Mononuclear cell (primary cell): ENCODE results near the gene THADA. TPM values are rescaled to one million over a fixed set of nuclear protein-coding genes. Genes with fewer than 3 reads are reported as not detected.

Experiments used
- H3K27me3 ChIP-seq: 2 replicates; pipeline ENCODE4 v1.6.0; 2011; ENCODE audit warnings: low read length, control low read depth; ENCODE audit not compliant: insufficient read depth
- H3K4me1 ChIP-seq: 2 replicates; pipeline ENCODE4 v1.5.1; 2011; ENCODE audit warnings: mild to moderate bottlenecking, low read length, control low read depth; ENCODE audit not compliant: insufficient read depth
- H3K4me3 ChIP-seq: 2 replicates; pipeline ENCODE4 v1.5.1; 2011; ENCODE audit warnings: mild to moderate bottlenecking, low read length, moderate library complexity
- H3K9me3 ChIP-seq: 2 replicates; pipeline ENCODE4 v1.5.1; 2011; ENCODE audit warnings: low read depth, mild to moderate bottlenecking, control low read depth, low read length
- total RNA-seq: library from RNA; depleted of rRNA; stranded (reverse); fragments of >200 nt; gene quantifications from one replicate; pipeline ENCODE4 v1.2.3, GENCODE V29; 2012

THADA gene
- total RNA-seq, 1 donor = 25.5 TPM

DNA sequence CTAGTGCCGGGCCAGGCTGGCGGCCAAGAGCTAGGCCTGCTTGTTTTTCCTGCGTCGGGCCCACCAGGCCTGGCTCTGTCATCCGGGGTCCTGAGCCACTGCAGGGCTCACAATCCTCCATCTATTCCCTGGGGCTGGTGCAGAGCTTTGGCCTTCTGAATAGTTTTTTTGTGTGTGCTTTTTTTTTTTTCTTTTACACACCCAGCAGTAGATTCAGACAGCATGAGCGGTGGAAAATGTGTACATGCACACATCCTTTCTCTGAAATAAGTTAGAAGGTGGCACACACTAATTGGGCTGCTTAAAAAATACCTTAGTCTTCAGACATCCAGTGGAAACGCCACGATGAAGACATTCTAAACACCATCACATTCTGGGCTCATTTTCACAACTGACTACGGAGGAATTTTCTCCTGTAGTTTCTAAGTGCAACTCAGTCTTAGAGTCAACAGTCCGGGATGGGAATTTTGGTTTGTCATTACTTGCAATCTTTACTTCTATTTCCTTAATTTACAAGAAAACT, 375.5 kb downstream of the THADA start:
- Histone ChIP-seq H3K27me3 (no peaks in the 10 kb centered on the region), H3K4me3 (peak overlapping the region; percentile 99), H3K4me1 (peaks cover 59% of the 10 kb centered on the region)

DNA sequence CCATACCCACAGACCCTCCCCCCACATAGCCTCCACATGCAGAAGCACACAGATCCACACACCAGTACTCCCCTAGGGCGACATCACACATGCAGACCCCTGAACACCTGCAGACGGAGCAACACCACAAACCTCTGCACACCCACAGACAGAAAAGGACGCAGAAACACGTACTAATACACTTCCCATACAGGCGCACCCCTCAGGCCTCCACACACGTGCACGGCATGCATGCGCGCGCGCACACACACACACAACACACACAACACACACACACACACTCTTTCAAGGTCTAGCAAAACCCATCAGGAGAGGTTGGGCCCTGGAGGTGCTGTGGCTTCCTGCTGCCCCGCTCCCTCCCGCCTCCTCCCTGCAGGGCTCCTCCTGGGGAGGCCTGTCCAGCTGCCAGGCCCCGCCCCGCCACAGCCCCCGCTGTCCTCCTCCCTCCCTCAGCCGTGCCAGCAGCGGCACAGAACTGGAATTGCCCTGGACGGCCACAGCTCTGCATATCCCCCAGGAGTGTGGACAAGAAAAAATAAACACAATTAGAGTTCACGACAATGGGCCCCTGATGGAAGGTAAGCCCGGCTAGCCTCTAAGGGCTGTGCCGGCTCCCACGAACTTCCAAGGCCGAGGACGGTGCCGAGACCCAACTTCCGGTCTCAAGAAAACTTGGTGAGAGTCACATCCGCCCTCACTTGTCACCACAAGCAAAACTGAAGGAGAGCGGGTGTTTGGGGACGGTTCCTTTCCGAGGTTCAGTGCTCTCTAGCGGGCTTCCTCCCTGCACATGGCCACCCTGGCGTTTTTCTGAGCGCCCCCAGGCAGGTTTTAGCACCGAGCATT, 376.2 kb downstream of the THADA start:
- Histone ChIP-seq H3K27me3 (no peaks in the 10 kb centered on the region), H3K4me1 (peaks cover 66% of the 10 kb centered on the region), H3K4me3 (peak overlapping the region; percentile 99), H3K9me3 (no peaks in the 10 kb centered on the region)

More for the DNA sequence above, 375.5 kb downstream of the THADA start:
- H3K9me3 ChIP-seq = no peaks in the 10 kb centered on the region

- H3K9me3 ChIP-seq = no peaks in the 10 kb centered on the region
- peaks cover 73% of the 10 kb centered on the region for H3K4me1 ChIP-seq
- peak overlapping the region; percentile 99 for H3K4me3 ChIP-seq
- no peaks in the 10 kb centered on the region for H3K27me3 ChIP-seq
These were observed 377.0 kb downstream of the THADA start for GRCh38 chr2:43218702-43219382.

DNA sequence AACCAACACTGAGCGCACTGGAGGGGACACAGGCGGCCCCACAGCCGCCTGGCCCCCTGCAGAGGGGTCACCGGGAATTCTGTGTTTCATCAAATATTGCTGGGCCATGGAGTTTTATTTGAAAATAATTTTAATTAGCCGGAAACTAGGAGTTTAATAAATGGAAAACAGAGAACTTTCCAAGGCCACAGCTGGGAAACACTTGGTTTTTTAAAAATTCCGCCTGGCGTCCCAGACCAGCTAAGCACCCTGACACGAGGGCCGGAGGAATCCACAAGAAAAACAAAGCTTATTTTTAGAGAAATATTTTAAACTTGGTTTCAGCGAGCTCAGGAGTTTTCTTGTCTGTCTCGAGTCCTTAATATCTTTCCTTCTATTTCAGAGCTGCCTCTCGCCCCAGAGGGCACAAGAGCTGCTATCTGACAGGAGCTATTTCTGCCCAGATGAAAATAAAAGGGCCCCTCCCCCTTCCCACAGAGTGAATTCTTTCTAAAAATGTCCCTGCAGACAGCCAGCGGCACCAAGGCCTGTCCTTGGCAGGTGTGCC, 377.6 kb downstream of the THADA start:
- no peaks in the 10 kb centered on the region for H3K9me3 ChIP-seq
- peak overlapping the region; percentile 99 for H3K4me3 ChIP-seq
- no peaks in the 10 kb centered on the region for H3K27me3 ChIP-seq
- peaks cover 79% of the 10 kb centered on the region for H3K4me1 ChIP-seq

DNA sequence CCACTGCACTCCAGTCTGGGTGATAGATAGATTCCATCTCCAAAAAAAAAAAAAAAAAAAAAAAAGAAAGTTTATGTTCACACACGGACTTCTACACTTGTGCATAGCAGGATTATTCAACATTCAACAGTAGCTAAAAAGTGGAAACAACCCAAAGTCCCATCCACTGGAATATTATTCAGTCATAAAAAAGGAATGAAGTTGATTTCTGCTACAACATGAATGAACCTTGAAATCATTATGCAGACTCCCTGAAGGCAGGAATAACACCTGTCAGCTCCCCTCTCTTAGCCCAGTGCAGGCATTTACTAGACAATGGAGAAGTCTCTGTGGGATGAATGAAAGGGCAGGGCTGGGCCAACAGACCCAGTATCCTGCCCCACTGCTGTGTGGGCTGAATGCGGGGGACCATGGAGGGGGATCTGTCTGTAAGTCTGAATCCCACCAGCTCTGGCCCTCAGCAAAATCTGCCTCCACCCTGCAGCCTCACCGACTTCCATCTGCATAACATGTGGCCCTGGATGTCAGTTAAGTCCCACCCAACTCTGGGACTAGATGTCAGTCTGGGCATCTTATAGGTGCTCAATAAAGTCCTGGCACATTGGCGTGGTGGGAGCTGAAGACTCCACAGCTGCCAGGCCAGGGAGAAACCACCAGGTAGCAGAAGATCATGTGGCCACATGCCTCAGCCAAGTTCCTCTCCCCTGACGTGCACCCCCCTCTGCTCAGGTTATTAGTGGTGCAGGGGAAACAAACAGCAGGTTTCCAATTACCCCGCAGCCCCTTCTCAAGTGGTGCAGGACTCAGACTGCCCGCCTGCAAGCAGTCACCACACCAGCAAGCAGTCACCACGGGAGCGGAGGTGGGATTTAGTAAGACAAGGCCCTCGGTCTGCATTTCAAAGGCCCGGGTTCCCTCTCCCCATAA, 378.3 kb downstream of the THADA start:
- no peaks in the 10 kb centered on the region for H3K9me3 ChIP-seq
- no peak overlapping the region for H3K4me3 ChIP-seq
- H3K27me3 ChIP-seq = no peaks in the 10 kb centered on the region
- H3K4me1 ChIP-seq = peaks cover 87% of the 10 kb centered on the region

- Histone ChIP-seq H3K4me3 (no peak overlapping the region), H3K27me3 (no peaks in the 10 kb centered on the region), H3K9me3 (no peaks in the 10 kb centered on the region), H3K4me1 (peaks cover 90% of the 10 kb centered on the region)
These were observed 379.2 kb downstream of the THADA start for GRCh38 chr2:43216629-43217028.

GRCh38 chr2:43215673-43216255, 380.1 kb downstream of the THADA start:
- no peaks in the 10 kb centered on the region for H3K9me3 ChIP-seq
- H3K4me3 ChIP-seq = no peak overlapping the region
- peaks cover 91% of the 10 kb centered on the region for H3K4me1 ChIP-seq
- no peaks in the 10 kb centered on the region for H3K27me3 ChIP-seq

GRCh38 chr2:43214253-43214652, 381.6 kb downstream of the THADA start:
- Histone ChIP-seq H3K27me3 (no peaks in the 10 kb centered on the region), H3K4me3 (no peak overlapping the region), H3K9me3 (no peaks in the 10 kb centered on the region), H3K4me1 (peaks cover 93% of the 10 kb centered on the region)

DNA sequence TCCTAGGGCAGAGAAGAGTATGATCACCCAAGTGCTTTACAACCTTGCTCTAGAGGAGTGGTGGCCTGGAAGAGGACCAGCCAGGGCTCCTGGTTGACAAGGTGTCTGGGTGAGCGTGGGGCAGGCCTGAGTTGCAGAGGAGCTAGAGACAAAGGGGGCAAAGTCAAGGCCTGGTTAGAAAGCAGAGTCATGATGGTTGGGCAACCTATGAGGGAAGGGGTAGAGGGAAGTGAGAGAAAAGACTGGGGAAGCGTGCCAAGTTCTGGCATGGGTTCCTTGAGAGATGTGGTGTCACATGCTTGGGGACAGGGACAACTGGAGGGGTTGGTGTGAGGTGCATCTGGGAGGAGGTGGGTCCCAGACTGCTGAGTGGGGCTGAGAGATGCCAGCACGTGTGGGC, 382.9 kb downstream of the THADA start:
- Histone ChIP-seq H3K9me3 (no peaks in the 10 kb centered on the region), H3K4me1 (peaks cover 90% of the 10 kb centered on the region), H3K4me3 (no peak overlapping the region), H3K27me3 (no peaks in the 10 kb centered on the region)

DNA sequence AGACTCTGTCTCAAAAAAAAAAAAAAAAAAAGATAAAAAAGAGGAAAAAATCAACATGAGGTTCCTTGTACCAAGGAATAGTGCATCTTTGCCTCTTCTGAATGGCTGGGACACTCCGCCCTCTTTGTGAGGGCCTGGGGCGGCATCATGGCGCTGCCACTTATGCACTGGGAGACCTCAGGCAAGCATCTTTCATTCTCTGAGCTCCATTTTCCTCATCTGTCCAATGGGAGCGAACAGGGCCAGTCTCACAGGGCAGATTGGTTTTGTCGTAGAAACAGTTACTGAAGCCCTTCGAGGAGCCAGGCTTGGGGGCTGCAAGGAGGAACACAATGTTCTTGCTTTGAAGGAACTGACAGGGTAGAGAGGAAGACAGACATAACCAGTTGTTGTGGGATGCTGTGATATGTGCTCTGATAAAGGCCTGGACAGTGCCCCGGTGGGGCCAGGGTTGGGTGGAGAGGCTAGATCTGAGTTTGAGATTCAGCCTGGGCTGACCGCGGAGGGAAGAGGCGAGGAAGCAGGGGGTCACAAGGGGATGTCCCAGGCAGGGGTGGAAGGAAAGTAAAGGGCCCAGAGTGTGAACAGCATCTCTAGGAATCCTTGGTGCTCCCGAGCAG, 383.5 kb downstream of the THADA start:
- H3K4me3 ChIP-seq = no peak overlapping the region
- H3K9me3 ChIP-seq = no peaks in the 10 kb centered on the region
- no peaks in the 10 kb centered on the region for H3K27me3 ChIP-seq
- H3K4me1 ChIP-seq = peaks cover 89% of the 10 kb centered on the region

- H3K4me3 ChIP-seq = no peak overlapping the region
- peaks cover 84% of the 10 kb centered on the region for H3K4me1 ChIP-seq
- H3K27me3 ChIP-seq = no peaks in the 10 kb centered on the region
- H3K9me3 ChIP-seq = no peaks in the 10 kb centered on the region
These were observed 385.2 kb downstream of the THADA start for GRCh38 chr2:43210467-43211303.

DNA sequence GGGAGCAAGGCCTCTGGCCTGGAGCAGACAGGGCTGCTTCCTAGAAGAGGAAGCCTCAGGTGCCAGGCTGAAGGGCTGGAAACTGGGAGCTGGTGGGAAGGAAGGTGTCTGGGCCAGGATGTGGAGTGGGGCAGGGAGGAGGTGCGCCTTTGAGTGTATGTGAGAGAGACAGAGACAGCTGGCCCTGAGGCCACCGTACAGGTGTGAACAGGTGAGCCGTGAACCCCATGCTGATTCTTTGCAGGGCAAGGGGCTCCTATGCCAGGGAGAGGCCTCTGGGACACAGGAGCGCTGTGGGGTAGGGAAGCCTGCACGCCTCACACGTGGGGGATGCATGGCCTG, 385.7 kb downstream of the THADA start:
- H3K4me3 ChIP-seq = no peak overlapping the region
- no peaks in the 10 kb centered on the region for H3K27me3 ChIP-seq
- no peaks in the 10 kb centered on the region for H3K9me3 ChIP-seq
- H3K4me1 ChIP-seq = peaks cover 78% of the 10 kb centered on the region

- H3K27me3 ChIP-seq = no peaks in the 10 kb centered on the region
- H3K9me3 ChIP-seq = no peaks in the 10 kb centered on the region
- H3K4me3 ChIP-seq = no peak overlapping the region
- peaks cover 70% of the 10 kb centered on the region for H3K4me1 ChIP-seq
These were observed 386.6 kb downstream of the THADA start for GRCh38 chr2:43209204-43209717.
